SK-N-SH (cell line): ENCODE measurements around the gene KRTAP1-1. TPM values are rescaled to one million over a fixed set of nuclear protein-coding genes. Genes with fewer than 3 reads are reported as not detected.
"Not testable (repeated sequence)": the region's sequence is repeated elsewhere in the genome, so short reads cannot be mapped to it uniquely, and the experiment has no call there.

Experiments used
- CTCF ChIA-PET: fragments of 300-600, 350-600 bp; formaldehyde crosslinking; extraction: SDS; loops from one replicate; lab custom pipeline; 2021; lab: Yijun Ruan, JAX
- POLR2A ChIA-PET: fragments of 350-600 bp; sonication (Branson Sonifier 250); formaldehyde crosslinking; extraction: SDS; loops from one replicate; lab custom pipeline; 2020; ENCODE audit warnings: antibody characterized with exemption, inconsistent platforms; lab: Yijun Ruan, JAX
- DNase-seq: peaks from one replicate; pipeline ENCODE4 v3.0.0; 2012
- H2AFZ ChIP-seq: fragments of 200-600 bp; sonication (generic); 2 replicates; pipeline ENCODE4 v1.8.1; 2016; ENCODE audit warnings: antibody characterized with exemption, mild to moderate bottlenecking, low read depth
- H3F3A ChIP-seq: fragments of 200-600 bp; sonication (generic); replicated peaks from 2 replicates; pipeline ENCODE3; 2016; ENCODE audit warnings: antibody characterized with exemption, mild to moderate bottlenecking; ENCODE audit not compliant: insufficient read depth
- H3K27ac ChIP-seq, 2 experiments: fragments of 200-500 bp in 1 of 2; fragments of 200-600 bp in 1 of 2; sonication (Bioruptor generic) in 1 of 2; sonication (generic), shearing (Covaris generic) in 1 of 2; 2 replicates each; pipeline versions ENCODE4 v1.5.1 to v1.6.1; 2014 to 2016; ENCODE audit warnings: low read depth in 2 of 2, inconsistent platforms in 1 of 2, low read length in 1 of 2, mild to moderate bottlenecking in 1 of 2, mixed read lengths in 1 of 2
- H3K27me3 ChIP-seq: fragments of 200-600 bp; sonication (generic), shearing (Covaris generic); 2 replicates; pipeline ENCODE4 v1.6.1; 2016; ENCODE audit warnings: mixed run types; ENCODE audit not compliant: insufficient read depth
- H3K36me3 ChIP-seq, 2 experiments: fragments of 200-500 bp in 1 of 2; fragments of 200-600 bp in 1 of 2; sonication (Bioruptor generic) in 1 of 2; sonication (generic) in 1 of 2; replicated peaks in 1 of 2; 2 replicates each; pipeline versions ENCODE3 to v1.5.1; 2014 to 2016; ENCODE audit warnings: low read length in 1 of 2, mild to moderate bottlenecking in 1 of 2; ENCODE audit not compliant: insufficient read depth in 2 of 2, control insufficient read depth in 1 of 2
- H3K4me1 ChIP-seq, 2 experiments: fragments of 200-500 bp in 1 of 2; fragments of 200-600 bp in 1 of 2; sonication (Bioruptor generic) in 1 of 2; sonication (generic), shearing (Covaris generic) in 1 of 2; 2 replicates each; pipeline versions ENCODE4 v1.5.1 to v1.6.1; 2014 to 2016; ENCODE audit warnings: low read depth in 1 of 2, low read length in 1 of 2, mixed run types in 1 of 2; ENCODE audit not compliant: insufficient read depth in 2 of 2, control insufficient read depth in 1 of 2
- H3K4me2 ChIP-seq: fragments of 200-600 bp; sonication (generic), shearing (Covaris generic); 2 replicates; pipeline ENCODE4 v1.6.1; 2017; ENCODE audit warnings: mixed run types
- H3K4me3 ChIP-seq, 2 experiments: fragments of 200-500 bp in 1 of 2; fragments of 200-600 bp in 1 of 2; sonication (Bioruptor generic) in 1 of 2; sonication (generic), shearing (Covaris generic) in 1 of 2; 2 replicates each; pipeline versions ENCODE4 v1.5.1 to v1.8.1; 2014 to 2016; ENCODE audit warnings: low read depth in 2 of 2, inconsistent platforms in 1 of 2, low read length in 1 of 2, mild to moderate bottlenecking in 1 of 2, mixed read lengths in 1 of 2, moderate library complexity in 1 of 2
- H3K79me2 ChIP-seq: fragments of 200-600 bp; sonication (generic); 2 replicates; pipeline ENCODE4 v1.8.1; 2017; ENCODE audit warnings: mild to moderate bottlenecking; ENCODE audit not compliant: insufficient read depth
- H3K9ac ChIP-seq: fragments of 200-600 bp; sonication (generic); 2 replicates; pipeline ENCODE4 v1.6.1; 2017; ENCODE audit warnings: mixed run types
- H3K9me2 ChIP-seq: fragments of 200-600 bp; sonication (generic); 2 replicates; pipeline ENCODE4 v1.6.1; 2017; ENCODE audit warnings: mixed run types
- H3K9me3 ChIP-seq: fragments of 200-600 bp; sonication (generic); 2 replicates; pipeline ENCODE4 v1.6.1; 2017; ENCODE audit warnings: mixed run types, mild to moderate bottlenecking, moderate library complexity
- H4K20me1 ChIP-seq: fragments of 200-600 bp; sonication (generic); 2 replicates; pipeline ENCODE4 v1.6.1; 2017; ENCODE audit warnings: mild to moderate bottlenecking, mixed run types; ENCODE audit not compliant: insufficient read depth
- CHD2 ChIP-seq: fragments of 150-350 bp; IDR thresholded peaks from 2 replicates; pipeline ENCODE4 v1.6.1; 2018; ENCODE audit warnings: low read length; ENCODE audit not compliant: partially characterized antibody
- EZH2phosphoT487 ChIP-seq: fragments of 200-600 bp; sonication (generic); IDR thresholded peaks from 2 replicates; pipeline ENCODE4 v1.6.1; 2017; ENCODE audit warnings: low read depth, mixed run types, mild to moderate bottlenecking, antibody characterized with exemption, moderate library complexity, borderline replicate concordance
- FOXJ3 ChIP-seq: sonication (generic); formaldehyde crosslinking; IDR thresholded peaks from 2 replicates; pipeline ENCODE4 v1.5.1; 2020; ENCODE audit warnings: mild to moderate bottlenecking, missing genetic modification reagents
- FOXM1 ChIP-seq: IDR thresholded peaks from 2 replicates; pipeline ENCODE4 v1.4.0; 2012; ENCODE audit warnings: low read depth, mild to moderate bottlenecking
- GABPA ChIP-seq: IDR thresholded peaks from 2 replicates; pipeline ENCODE4 v1.4.0; 2012; ENCODE audit warnings: low read depth, mild to moderate bottlenecking
- JUND ChIP-seq: IDR thresholded peaks from 2 replicates; pipeline ENCODE4 v1.4.0; 2012
- MAX ChIP-seq: IDR thresholded peaks from 2 replicates; pipeline ENCODE4 v1.4.0; 2012; ENCODE audit warnings: low read depth
- NFIC ChIP-seq: IDR thresholded peaks from 2 replicates; pipeline ENCODE4 v1.4.0; 2012; ENCODE audit warnings: borderline replicate concordance
- NRF1 ChIP-seq: IDR thresholded peaks from 2 replicates; pipeline ENCODE4 v1.6.1; 2012; ENCODE audit warnings: low read depth, mild to moderate bottlenecking, low read length
- PBX3 ChIP-seq: IDR thresholded peaks from 2 replicates; pipeline ENCODE4; 2012
- RAD21 ChIP-seq: IDR thresholded peaks from 2 replicates; pipeline ENCODE4 v1.6.1; 2012; ENCODE audit warnings: mild to moderate bottlenecking, low read length
- SIN3A ChIP-seq: IDR thresholded peaks from 2 replicates; pipeline ENCODE4 v1.6.1; 2012; ENCODE audit warnings: low read depth, mild to moderate bottlenecking, low read length, moderate library complexity, borderline replicate concordance
- SMC3 ChIP-seq: IDR thresholded peaks from 2 replicates; pipeline ENCODE4 v1.6.1; 2012; ENCODE audit warnings: low read depth, low read length, improper control_type of control experiment
- TAF1 ChIP-seq: IDR thresholded peaks from 2 replicates; pipeline ENCODE4 v1.6.1; 2012; ENCODE audit warnings: low read depth, mild to moderate bottlenecking, low read length, moderate library complexity, borderline replicate concordance
- TCF12 ChIP-seq: IDR thresholded peaks from 2 replicates; pipeline ENCODE4 v1.4.0; 2012
- YY1 ChIP-seq: IDR thresholded peaks from 2 replicates; pipeline ENCODE4 v1.4.0; 2012; ENCODE audit warnings: low read depth, mild to moderate bottlenecking
- ZBTB33 ChIP-seq: IDR thresholded peaks from 2 replicates; pipeline ENCODE4 v1.4.0; 2012; ENCODE audit warnings: low read depth, borderline replicate concordance
- WGBS: methylation state at CpG from one replicate; pipeline ENCODE4 v1.1.6; 2017; ENCODE audit warnings: low lambda C conversion rate; 5-methylcytosine and 5-hydroxymethylcytosine counted together
- polyA plus RNA-seq, 3 experiments: library from polyadenylated mRNA; depleted of rRNA; stranded (reverse); fragments of >200 nt; gene quantifications; 2 replicates each; pipeline ENCODE4 v1.2.3, GENCODE V29; 2012

The KRTAP1-1 gene
- polyA plus RNA-seq, 1 of the 3 experiments (the other 2 are of a cell fraction), result not detected

- H3K27me3 ChIP-seq, H3K9me2 ChIP-seq, H3K9ac ChIP-seq, H4K20me1 ChIP-seq, H3K9me3 ChIP-seq, H3K4me3 ChIP-seq, H3K79me2 ChIP-seq, CTCF ChIA-PET, H3K4me1 ChIP-seq, H3F3A ChIP-seq, DNase-seq, H3K36me3 ChIP-seq, H3K27ac ChIP-seq: not testable (repeated sequence)
- whole genome bisulfite sequencing, result 28% methylated on average over 7 of the region's 33 CpGs
- peak within 1 kb of the TSS; percentile 14; the same call in 1 of the 2 replicates for H3K4me2 ChIP-seq
- POLR2A ChIA-PET, result interaction anchor here (0.6 kb wide), 1 partner anchor 7 kb away, joined by 3 read pairs; no protein-coding TSS in a partner anchor
- H2AFZ ChIP-seq, result peak within 1 kb of the TSS; percentile 44; the same call in 1 of the 2 replicates
These were observed 5.7 kb upstream of the KRTAP1-1 start, which contains the start of gene KRTAP2-1 for GRCh38 chr17:41046735-41047465. KRTAP2-1 (minus strand) TSS chr17:41047316; CDS start chr17:41047267, 49 bp downstream.

GRCh38 chr17:41042953-41043352 lies 1.7 kb upstream of the KRTAP1-1 start:
- H3K4me1 ChIP-seq, result no peaks in the 10 kb centered on the region
- no peak overlapping the region for H3K9ac ChIP-seq
- no peaks in the 10 kb centered on the region for H3K9me3 ChIP-seq
- TF ChIP-seq YY1 (no peak), NFIC (no peak), FOXM1 (no peak), ZBTB33 (no peak), TAF1 (no peak), NRF1 (no peak), CHD2 (no peak), GABPA (no peak), TCF12 (no peak), SIN3A (no peak), EZH2phosphoT487 (no peak), RAD21 (no peak), JUND (no peak), SMC3 (no peak), MAX (no peak), PBX3 (no peak), FOXJ3 (CRISPR knock-in tag) (no peak)
- H3K9me2 ChIP-seq, result no peaks in the 10 kb centered on the region
- ChIA-PET POLR2A (no interaction called here), CTCF (interaction anchor here (1.4 kb wide), 1 partner anchor 506 kb away, joined by 5 read pairs; no protein-coding TSS in a partner anchor)
- 24% methylated on average over 1 of the region's 1 CpG for WGBS
- no peak for DNase-seq
- H3K4me3 ChIP-seq, result no peak overlapping the region
- H3F3A ChIP-seq, result no peaks in the 10 kb centered on the region
- H2AFZ ChIP-seq, result no peak overlapping the region
- no peaks in the 10 kb centered on the region for H4K20me1 ChIP-seq
- H3K27me3 ChIP-seq, result no peaks in the 10 kb centered on the region
- H3K27ac ChIP-seq, result no peak overlapping the region
- no peak overlapping the region for H3K4me2 ChIP-seq
- no peaks in the 10 kb centered on the region for H3K36me3 ChIP-seq
- H3K79me2 ChIP-seq, result no peaks in the 10 kb centered on the region
